WTC11 (cell line): ENCODE results near the gene SALL3. TPM values are rescaled to one million over a fixed set of nuclear protein-coding genes. Genes with fewer than 3 reads are reported as not detected.
A peak's percentile ranks its signal among the peaks of the same experiment; 100 is the strongest.

ENCODE experiments used
- ATAC-seq: fragments of 200-7000 bp; cut with Tn5 transposase; 2 replicates; pipeline ENCODE4 v1.10.0; 2021; ENCODE audit warnings: mild to moderate bottlenecking, moderate library complexity
- CTCF ChIA-PET: fragments of 300-600 bp; sonication (Branson Sonifier 250); formaldehyde crosslinking; loops from one replicate; lab custom pipeline; 2021; ENCODE audit warnings: antibody characterized with exemption; lab: Charles Lee
- POLR2A ChIA-PET: fragments of 350-600 bp; sonication (Branson Sonifier 250); formaldehyde crosslinking; loops from one replicate; lab custom pipeline; 2021; ENCODE audit warnings: antibody characterized with exemption; lab: Charles Lee
- DNase-seq: peaks from one replicate; pipeline ENCODE4 v3.0.0; 2021; ENCODE audit warnings: low spot score
- H3K27ac Mint-ChIP-seq: 2 replicates; pipeline ENCODE4 v1.8.0; 2021; ENCODE audit warnings: mixed read lengths
- H3K27me3 Mint-ChIP-seq: 2 replicates; pipeline ENCODE4 v1.8.0; 2021; ENCODE audit warnings: low read depth, mild to moderate bottlenecking, moderate library complexity, mixed read lengths
- H3K36me3 Mint-ChIP-seq: 2 replicates; pipeline ENCODE4 v1.8.0; 2021; ENCODE audit warnings: mixed read lengths
- H3K4me1 Mint-ChIP-seq: 2 replicates; pipeline ENCODE4 v1.8.0; 2022; ENCODE audit warnings: mixed read lengths
- H3K4me3 Mint-ChIP-seq: 2 replicates; pipeline ENCODE4 v1.8.0; 2021; ENCODE audit warnings: mild to moderate bottlenecking, moderate library complexity, mixed read lengths
- H3K9me3 Mint-ChIP-seq: 2 replicates; pipeline ENCODE4 v1.8.0; 2021; ENCODE audit warnings: mixed read lengths
- CREM ChIP-seq: sonication (generic); formaldehyde crosslinking; IDR thresholded peaks from 2 replicates; pipeline ENCODE4 v1.8.1; 2022; ENCODE audit warnings: mild to moderate bottlenecking, missing genetic modification reagents, moderate library complexity
- EMX1 ChIP-seq: fragments of 250-450 bp; sonication (Bioruptor Pico); IDR thresholded peaks from 2 replicates; pipeline ENCODE4 v1.8.0; 2021; ENCODE audit warnings: mild to moderate bottlenecking
- KAT7 ChIP-seq: sonication (generic); formaldehyde crosslinking; IDR thresholded peaks from 2 replicates; pipeline ENCODE4 v1.8.1; 2023; ENCODE audit warnings: missing genetic modification reagents, mild to moderate bottlenecking, borderline replicate concordance
- NFATC4 ChIP-seq: fragments of 250-450 bp; sonication (Bioruptor Pico); IDR thresholded peaks from 2 replicates; pipeline ENCODE4 v1.9.0; 2021; ENCODE audit warnings: mild to moderate bottlenecking
- PRRX2 ChIP-seq: fragments of 250-450 bp; sonication (Bioruptor Pico); IDR thresholded peaks from 2 replicates; pipeline ENCODE4 v1.8.0; 2021; ENCODE audit warnings: mild to moderate bottlenecking
- SMAD3 ChIP-seq: sonication (generic); formaldehyde crosslinking; IDR thresholded peaks from 2 replicates; pipeline ENCODE4 v1.8.0; 2022; ENCODE audit warnings: missing genetic modification reagents, mild to moderate bottlenecking, borderline replicate concordance
- SMAD4 ChIP-seq: sonication (generic); formaldehyde crosslinking; IDR thresholded peaks from 2 replicates; pipeline ENCODE4 v1.8.0; 2022; ENCODE audit warnings: mild to moderate bottlenecking, missing genetic modification reagents
- TP53 ChIP-seq: sonication (generic); formaldehyde crosslinking; IDR thresholded peaks from 2 replicates; pipeline ENCODE4 v1.8.1; 2023; ENCODE audit warnings: mild to moderate bottlenecking, missing genetic modification reagents
- ZNF138 ChIP-seq: sonication (generic); formaldehyde crosslinking; conservative IDR thresholded peaks from 2 replicates; pipeline ENCODE4 v1.8.1; 2022; ENCODE audit warnings: mild to moderate bottlenecking, moderate library complexity, missing genetic modification reagents
- ZNF423 ChIP-seq: fragments of 250-450 bp; sonication (Bioruptor Pico); IDR thresholded peaks from 2 replicates; pipeline ENCODE4 v2.1.2; 2022; ENCODE audit warnings: mild to moderate bottlenecking, moderate library complexity
- total RNA-seq: library from RNA; stranded (reverse); gene quantifications from 3 replicates; pipeline ENCODE4 v1.2.3, GENCODE V29; 2021
- TF ChIP-seq, protein P1 (sequence below): sonication (generic); formaldehyde crosslinking; IDR thresholded peaks from 2 replicates; pipeline ENCODE4 v1.8.1; 2022; ENCODE audit warnings: mild to moderate bottlenecking, moderate library complexity, missing genetic modification reagents
- TF ChIP-seq, protein P2 (sequence below): fragments of 250-450 bp; sonication (Bioruptor Pico); IDR thresholded peaks from 2 replicates; pipeline ENCODE4 v1.8.0; 2021; ENCODE audit warnings: mild to moderate bottlenecking
- TF ChIP-seq, protein P3 (sequence below): sonication (generic); formaldehyde crosslinking; IDR thresholded peaks from 2 replicates; pipeline ENCODE4 v1.8.1; 2022; ENCODE audit warnings: mild to moderate bottlenecking, missing genetic modification reagents, moderate library complexity, borderline replicate concordance
- TF ChIP-seq, protein P4 (sequence below): sonication (generic); formaldehyde crosslinking; IDR thresholded peaks from 2 replicates; pipeline ENCODE4 v1.8.0; 2023; ENCODE audit warnings: missing genetic modification reagents
- TF ChIP-seq, protein P5 (sequence below): sonication (generic); formaldehyde crosslinking; IDR thresholded peaks from 2 replicates; pipeline ENCODE4 v1.8.1; 2022; ENCODE audit warnings: low read depth, missing genetic modification reagents, borderline replicate concordance
- TF ChIP-seq, protein P6 (sequence below): sonication (generic); formaldehyde crosslinking; IDR thresholded peaks from 2 replicates; pipeline ENCODE4 v1.8.0; 2023; ENCODE audit warnings: missing genetic modification reagents, mild to moderate bottlenecking, borderline replicate concordance

SALL3 gene
- total RNA-seq, 1 experiment from 2014 or later = 87.0 TPM

DNA sequence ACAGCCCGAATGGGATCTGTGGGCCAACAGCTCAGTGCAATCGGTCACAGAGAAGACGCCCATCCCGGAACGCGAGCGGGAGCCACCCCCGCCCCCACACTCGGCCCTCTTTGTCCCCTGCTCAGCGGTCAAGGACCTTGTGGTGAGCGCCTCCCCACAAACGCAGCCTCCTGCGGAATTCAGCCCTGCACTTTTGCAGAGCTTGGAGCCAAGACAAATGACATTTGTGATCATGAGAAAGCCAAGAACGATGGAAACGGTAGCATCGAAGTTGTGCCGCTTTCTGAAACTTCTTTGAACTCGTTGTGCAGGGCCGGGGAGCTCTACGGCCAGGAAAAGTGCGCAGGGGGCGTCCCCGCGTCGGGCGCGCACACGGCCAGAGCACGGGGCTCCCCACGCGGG lies 6.7 kb upstream of the SALL3 start (continued):
- no peak for TF ChIP-seq CREM (CRISPR knock-in tag)

DNA sequence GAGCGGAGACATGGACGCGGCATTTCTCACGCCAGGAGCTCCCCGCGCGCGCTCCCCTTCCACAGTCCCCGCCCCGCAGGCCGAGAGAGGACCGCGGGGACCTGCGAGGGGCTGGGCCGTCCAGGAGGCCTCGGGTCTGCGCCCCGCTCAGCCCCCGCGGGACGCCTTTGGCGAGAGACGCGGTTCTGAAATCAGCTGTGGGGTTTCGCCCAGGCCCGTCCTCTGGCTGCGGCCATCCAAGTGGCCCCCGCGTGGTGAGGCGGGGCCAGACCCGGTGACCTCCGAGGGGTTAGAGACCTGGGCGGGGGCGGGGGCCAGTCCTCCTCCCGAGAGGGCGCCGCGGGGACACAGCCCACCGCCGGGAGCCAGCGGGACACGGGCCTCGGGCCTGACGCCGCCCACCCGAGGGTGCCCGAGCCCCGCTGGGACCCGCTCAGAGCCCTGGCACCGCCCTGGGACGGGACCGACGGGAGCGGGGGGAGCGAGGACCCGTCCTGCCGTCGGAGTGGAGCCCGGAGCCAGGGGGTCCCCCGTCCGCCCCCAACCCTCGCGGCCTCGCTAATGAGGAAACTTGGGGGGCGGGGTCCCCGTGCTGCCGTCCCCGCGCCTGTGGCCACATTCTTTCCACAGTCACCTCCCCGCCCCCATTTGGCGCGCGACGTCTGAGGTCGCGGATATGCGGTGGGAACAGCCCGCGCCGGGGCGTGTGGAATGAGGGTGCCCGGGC lies 6.1 kb upstream of the SALL3 start:
- ATAC-seq = no peak
- TF ChIP-seq TP53 (CRISPR knock-in tag) (no peak), ZNF423 (CRISPR knock-in tag) (peak; percentile 73)
- TF ChIP-seq, all 79 proteins: peak for 1
- Mint-ChIP-seq H3K27ac (no peak overlapping the region), H3K9me3 (peaks cover 4% of the 10 kb centered on the region; the same call in 1 of the 2 replicates), H3K36me3 (peaks cover 2% of the 10 kb centered on the region; the same call in 1 of the 2 replicates), H3K27me3 (peaks cover 91% of the 10 kb centered on the region), H3K4me3 (peak overlapping the region; percentile 25; the same call in 1 of the 2 replicates), H3K4me1 (peaks cover 42% of the 10 kb centered on the region)
- ChIA-PET POLR2A (interaction anchor here (1.0 kb wide), 1 partner anchor 10 kb away, joined by 4 read pairs; no protein-coding TSS in a partner anchor), CTCF (interaction anchor here (1.0 to 1.3 kb wide), 3 partner anchors 9 to 31 kb away, joined by 3 to 4 read pairs (median 3); no protein-coding TSS in a partner anchor)
- no peak for DNase-seq

DNA sequence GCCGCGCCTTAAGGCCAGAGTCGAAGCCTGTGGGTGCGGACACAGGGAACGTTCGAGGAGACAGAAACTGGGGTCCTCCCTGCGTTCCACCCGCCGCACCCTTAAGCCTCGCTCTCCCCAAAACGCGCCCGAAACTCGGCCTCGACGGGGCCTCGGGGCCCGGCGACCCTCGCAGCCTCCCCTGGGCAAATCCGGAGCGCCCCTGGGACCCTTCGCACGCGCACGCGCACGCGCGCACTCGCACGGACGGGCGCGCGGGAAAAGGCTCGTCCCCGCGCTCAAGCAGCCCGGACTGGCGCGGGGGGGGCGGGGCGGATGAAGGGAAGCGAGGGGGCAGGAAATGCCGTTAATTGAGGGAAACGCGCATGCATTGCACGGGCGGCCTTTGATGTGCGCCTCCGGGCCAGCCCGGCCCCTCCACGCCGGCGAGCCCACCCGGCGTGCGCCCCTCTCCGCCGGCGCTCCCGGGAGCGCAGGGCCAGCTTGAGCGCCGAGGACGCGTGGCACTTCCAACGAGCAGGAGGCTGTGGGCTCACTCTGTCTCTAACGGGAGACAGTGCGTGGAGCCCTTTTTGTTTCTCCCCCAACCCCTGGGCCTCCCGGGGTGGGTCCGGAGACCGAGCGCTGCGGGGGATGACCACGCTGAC lies 5.4 kb upstream of the SALL3 start:
- Mint-ChIP-seq H3K36me3 (peaks cover 2% of the 10 kb centered on the region; the same call in 1 of the 2 replicates), H3K4me1 (peaks cover 42% of the 10 kb centered on the region), H3K4me3 (peak overlapping the region; percentile 47), H3K9me3 (peaks cover 4% of the 10 kb centered on the region; the same call in 1 of the 2 replicates), H3K27ac (no peak overlapping the region), H3K27me3 (peaks cover 89% of the 10 kb centered on the region)
- peak; percentile 58 for DNase-seq
- ATAC-seq = no peak; the same call in 1 of the 2 replicates
- TF ChIP-seq, protein P1, sequence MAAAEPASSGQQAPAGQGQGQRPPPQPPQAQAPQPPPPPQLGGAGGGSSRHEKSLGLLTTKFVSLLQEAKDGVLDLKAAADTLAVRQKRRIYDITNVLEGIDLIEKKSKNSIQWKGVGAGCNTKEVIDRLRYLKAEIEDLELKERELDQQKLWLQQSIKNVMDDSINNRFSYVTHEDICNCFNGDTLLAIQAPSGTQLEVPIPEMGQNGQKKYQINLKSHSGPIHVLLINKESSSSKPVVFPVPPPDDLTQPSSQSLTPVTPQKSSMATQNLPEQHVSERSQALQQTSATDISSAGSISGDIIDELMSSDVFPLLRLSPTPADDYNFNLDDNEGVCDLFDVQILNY (CRISPR knock-in tag) = 0 out of 2 replicates have a peak, but pooled peaks have one; percentile 17
- TF ChIP-seq, protein P2, sequence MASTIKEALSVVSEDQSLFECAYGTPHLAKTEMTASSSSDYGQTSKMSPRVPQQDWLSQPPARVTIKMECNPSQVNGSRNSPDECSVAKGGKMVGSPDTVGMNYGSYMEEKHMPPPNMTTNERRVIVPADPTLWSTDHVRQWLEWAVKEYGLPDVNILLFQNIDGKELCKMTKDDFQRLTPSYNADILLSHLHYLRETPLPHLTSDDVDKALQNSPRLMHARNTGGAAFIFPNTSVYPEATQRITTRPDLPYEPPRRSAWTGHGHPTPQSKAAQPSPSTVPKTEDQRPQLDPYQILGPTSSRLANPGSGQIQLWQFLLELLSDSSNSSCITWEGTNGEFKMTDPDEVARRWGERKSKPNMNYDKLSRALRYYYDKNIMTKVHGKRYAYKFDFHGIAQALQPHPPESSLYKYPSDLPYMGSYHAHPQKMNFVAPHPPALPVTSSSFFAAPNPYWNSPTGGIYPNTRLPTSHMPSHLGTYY (CRISPR knock-in tag) = no peak
- no peak for TF ChIP-seq PRRX2 (CRISPR knock-in tag)
- TF ChIP-seq, protein P3, sequence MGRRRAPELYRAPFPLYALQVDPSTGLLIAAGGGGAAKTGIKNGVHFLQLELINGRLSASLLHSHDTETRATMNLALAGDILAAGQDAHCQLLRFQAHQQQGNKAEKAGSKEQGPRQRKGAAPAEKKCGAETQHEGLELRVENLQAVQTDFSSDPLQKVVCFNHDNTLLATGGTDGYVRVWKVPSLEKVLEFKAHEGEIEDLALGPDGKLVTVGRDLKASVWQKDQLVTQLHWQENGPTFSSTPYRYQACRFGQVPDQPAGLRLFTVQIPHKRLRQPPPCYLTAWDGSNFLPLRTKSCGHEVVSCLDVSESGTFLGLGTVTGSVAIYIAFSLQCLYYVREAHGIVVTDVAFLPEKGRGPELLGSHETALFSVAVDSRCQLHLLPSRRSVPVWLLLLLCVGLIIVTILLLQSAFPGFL (CRISPR knock-in tag) = no peak
- TF ChIP-seq, protein P4, sequence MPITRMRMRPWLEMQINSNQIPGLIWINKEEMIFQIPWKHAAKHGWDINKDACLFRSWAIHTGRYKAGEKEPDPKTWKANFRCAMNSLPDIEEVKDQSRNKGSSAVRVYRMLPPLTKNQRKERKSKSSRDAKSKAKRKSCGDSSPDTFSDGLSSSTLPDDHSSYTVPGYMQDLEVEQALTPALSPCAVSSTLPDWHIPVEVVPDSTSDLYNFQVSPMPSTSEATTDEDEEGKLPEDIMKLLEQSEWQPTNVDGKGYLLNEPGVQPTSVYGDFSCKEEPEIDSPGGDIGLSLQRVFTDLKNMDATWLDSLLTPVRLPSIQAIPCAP (CRISPR knock-in tag) = no peak
- ChIA-PET POLR2A (no interaction called here), CTCF (interaction anchor here (0.6 to 1.4 kb wide), 2 partner anchors 10 to 545 kb away, joined by 3 to 10 read pairs; no protein-coding TSS in a partner anchor)

DNA sequence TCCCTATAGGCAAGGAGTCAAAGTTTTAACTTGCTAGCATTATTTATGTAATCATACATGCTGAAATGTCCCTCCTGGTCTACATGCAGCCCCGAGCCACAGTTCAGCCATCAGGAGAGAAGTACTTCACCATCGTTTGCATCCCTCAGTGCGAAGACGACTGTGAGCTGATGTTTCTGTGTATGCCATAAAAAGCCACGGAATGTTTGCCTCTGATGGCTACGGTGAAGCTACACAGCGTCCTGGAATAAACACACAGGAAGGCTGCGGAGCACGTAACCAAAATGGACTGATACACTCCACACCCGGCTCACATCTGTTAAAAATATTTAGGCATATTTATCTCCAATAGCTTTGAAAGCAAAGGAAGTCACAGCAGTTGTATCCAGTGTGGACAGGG lies 4.3 kb upstream of the SALL3 start:
- peaks cover 2% of the 10 kb centered on the region; the same call in 1 of the 2 replicates for H3K36me3 Mint-ChIP-seq
- POLR2A ChIA-PET = no interaction called here
- ATAC-seq = no peak
- no peak for DNase-seq
- CTCF ChIA-PET = interaction anchor here (1.4 kb wide), 1 partner anchor 9 kb away, joined by 10 read pairs; no protein-coding TSS in a partner anchor
- peaks cover 42% of the 10 kb centered on the region for H3K4me1 Mint-ChIP-seq
- peaks cover 4% of the 10 kb centered on the region; the same call in 1 of the 2 replicates for H3K9me3 Mint-ChIP-seq
- peaks cover 80% of the 10 kb centered on the region for H3K27me3 Mint-ChIP-seq
- H3K27ac Mint-ChIP-seq = no peak overlapping the region
- H3K4me3 Mint-ChIP-seq = peak overlapping the region; percentile 47
- TF ChIP-seq KAT7 (CRISPR knock-in tag) = no peak
- no peak for TF ChIP-seq SMAD3 (CRISPR knock-in tag)
- TF ChIP-seq, protein P5, sequence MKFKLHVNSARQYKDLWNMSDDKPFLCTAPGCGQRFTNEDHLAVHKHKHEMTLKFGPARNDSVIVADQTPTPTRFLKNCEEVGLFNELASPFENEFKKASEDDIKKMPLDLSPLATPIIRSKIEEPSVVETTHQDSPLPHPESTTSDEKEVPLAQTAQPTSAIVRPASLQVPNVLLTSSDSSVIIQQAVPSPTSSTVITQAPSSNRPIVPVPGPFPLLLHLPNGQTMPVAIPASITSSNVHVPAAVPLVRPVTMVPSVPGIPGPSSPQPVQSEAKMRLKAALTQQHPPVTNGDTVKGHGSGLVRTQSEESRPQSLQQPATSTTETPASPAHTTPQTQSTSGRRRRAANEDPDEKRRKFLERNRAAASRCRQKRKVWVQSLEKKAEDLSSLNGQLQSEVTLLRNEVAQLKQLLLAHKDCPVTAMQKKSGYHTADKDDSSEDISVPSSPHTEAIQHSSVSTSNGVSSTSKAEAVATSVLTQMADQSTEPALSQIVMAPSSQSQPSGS (CRISPR knock-in tag) = no peak
- TF ChIP-seq EMX1 (CRISPR knock-in tag) = no peak
- TF ChIP-seq, protein P4 (CRISPR knock-in tag) = no peak
- no peak for TF ChIP-seq ZNF138 (CRISPR knock-in tag)
- TF ChIP-seq SMAD4 = no peak
- TF ChIP-seq, protein P6, sequence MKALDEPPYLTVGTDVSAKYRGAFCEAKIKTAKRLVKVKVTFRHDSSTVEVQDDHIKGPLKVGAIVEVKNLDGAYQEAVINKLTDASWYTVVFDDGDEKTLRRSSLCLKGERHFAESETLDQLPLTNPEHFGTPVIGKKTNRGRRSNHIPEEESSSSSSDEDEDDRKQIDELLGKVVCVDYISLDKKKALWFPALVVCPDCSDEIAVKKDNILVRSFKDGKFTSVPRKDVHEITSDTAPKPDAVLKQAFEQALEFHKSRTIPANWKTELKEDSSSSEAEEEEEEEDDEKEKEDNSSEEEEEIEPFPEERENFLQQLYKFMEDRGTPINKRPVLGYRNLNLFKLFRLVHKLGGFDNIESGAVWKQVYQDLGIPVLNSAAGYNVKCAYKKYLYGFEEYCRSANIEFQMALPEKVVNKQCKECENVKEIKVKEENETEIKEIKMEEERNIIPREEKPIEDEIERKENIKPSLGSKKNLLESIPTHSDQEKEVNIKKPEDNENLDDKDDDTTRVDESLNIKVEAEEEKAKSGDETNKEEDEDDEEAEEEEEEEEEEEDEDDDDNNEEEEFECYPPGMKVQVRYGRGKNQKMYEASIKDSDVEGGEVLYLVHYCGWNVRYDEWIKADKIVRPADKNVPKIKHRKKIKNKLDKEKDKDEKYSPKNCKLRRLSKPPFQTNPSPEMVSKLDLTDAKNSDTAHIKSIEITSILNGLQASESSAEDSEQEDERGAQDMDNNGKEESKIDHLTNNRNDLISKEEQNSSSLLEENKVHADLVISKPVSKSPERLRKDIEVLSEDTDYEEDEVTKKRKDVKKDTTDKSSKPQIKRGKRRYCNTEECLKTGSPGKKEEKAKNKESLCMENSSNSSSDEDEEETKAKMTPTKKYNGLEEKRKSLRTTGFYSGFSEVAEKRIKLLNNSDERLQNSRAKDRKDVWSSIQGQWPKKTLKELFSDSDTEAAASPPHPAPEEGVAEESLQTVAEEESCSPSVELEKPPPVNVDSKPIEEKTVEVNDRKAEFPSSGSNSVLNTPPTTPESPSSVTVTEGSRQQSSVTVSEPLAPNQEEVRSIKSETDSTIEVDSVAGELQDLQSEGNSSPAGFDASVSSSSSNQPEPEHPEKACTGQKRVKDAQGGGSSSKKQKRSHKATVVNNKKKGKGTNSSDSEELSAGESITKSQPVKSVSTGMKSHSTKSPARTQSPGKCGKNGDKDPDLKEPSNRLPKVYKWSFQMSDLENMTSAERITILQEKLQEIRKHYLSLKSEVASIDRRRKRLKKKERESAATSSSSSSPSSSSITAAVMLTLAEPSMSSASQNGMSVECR (CRISPR knock-in tag) = no peak
- no peak for TF ChIP-seq NFATC4 (CRISPR knock-in tag)
